NCI-H1417 treated with DMSO at 0.1 percent for 48 hours (cell line): ENCODE results near the gene COPE.
"Not testable (repeated sequence)": the region's sequence is repeated elsewhere in the genome, so short reads cannot be mapped to it uniquely, and the experiment has no call there.

Source experiments
- DNase-seq: peaks from one replicate; lab custom pipeline; 2025; lab: John Stamatoyannopoulos, UW

Gene COPE

DNA sequence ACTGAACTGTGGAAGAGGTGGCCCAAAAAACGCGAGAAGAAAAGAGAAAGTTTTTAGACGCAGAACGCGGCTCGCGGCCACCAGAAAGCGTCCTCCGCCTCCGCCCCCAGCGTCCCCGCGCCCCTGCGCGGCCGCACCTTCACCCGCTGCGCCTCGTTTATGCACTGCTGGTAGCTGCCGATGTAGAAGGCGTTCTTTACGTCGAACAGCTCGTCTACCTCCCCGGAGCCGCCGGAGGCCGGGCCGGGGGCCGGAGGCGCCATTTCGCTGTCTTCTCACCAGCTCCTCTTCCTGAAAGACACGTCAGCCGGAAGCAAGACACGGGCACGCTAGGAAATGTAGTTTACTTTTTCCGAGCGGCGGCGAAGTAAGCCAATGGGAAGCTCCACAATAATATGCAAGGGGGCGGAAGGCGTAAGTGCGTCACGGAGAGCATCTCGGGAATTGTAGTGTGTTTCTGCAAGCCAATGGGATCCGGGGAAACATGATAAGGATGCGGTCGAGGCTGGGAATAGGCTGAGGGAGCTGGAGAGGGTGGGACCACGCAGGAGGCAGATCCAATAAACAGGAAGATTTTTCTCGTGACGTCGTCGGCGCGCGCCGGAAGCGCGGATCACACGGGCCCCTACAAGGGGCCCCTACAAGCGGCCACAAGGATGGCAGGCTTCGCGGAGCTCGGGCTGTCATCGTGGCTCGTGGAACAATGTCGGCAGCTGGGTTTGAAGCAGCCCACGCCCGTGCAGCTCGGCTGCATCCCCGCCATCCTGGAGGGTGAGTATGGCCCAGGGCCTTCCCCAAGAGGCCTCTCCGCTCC lies at the start of gene COPE, which contains the start of gene DDX49:
Gene COPE (minus strand): TSS at position 302 of the 814 bp plus-strand sequence. CDS start 39 bp downstream, at position 263.
Gene DDX49 (plus strand): TSS at position 630 of the 814 bp plus-strand sequence. CDS start 27 bp downstream, at position 657.
- DNase-seq, result peak; percentile 98

DNA sequence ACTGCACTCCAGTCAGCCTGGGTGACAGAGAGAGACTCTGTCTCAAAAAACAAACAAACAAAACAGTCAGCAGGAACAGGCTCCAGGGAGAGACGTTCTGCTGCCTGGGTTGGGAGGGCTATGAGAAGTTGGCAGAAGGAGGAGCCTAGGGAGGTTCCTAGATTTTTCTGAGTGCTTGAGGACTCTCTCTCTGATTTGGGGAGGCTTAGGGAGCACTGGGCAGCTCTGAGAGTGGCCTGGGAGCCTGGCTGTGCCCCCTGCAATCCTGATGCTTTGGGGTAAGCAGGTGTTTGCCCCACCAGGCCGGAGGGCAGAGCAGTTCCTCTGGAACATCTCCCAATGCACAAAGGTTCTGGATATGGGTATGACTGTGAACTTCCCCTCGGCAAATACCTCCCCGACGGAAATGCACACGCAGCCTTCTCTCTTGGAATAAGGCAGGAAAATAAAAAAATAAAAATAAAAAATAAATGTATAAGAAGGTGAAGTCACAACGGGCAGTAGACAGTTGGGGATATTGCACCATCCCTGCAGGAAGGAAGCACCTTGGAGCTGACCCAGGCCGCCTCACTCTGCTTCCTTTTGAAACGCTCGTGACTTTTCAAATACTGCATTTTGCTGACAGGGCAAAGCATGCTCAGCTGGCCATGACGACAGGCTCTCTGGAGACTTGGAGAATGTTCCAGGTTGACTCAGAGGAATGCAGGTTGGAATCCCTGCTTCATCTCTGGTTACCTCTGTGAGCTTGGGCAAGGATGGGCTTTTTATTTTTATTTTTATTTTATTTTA lies 48.4 kb upstream of the COPE start:
- DNase-seq, result no peak

DNA sequence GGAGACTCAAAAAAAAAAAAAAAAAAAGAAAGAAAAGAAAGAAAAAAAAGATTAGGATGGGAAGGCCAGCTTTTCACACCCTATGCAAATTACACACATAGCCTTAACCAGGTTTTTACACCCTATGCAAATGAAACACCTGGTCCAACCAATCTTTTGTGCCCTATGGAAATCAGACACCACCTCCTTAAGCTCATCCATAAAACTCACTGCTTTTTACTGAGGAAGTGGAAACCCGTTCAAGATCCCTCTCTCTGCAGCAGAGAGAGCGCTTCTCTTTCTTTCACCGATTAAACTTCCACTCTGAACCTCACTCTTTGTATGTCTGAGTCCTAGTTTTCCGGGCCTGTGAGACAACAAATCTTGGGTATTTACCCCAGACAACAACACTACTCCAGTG lies 47.1 kb upstream of the COPE start:
- DNase-seq, result no peak

DNA sequence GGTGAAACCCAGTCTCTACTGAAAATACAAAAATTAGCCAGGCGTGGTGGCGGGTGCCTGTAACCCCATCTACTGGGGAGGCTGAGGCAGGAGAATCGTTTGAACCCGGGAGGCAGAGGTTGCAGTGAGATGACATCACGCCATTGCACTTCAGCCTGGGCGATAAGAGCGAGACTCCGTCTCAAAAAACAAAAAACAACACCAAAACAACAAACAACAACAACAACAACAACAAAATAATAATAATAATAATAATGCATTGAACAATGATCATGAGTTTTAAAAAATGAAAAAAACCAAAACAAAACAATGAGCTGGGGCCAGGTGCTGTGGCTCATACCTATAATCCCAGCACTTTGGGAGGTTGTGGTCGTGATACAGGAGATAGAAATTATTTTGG lies 44.9 kb upstream of the COPE start:
- no peak for DNase-seq

- no peak for DNase-seq
These were observed 42.8 kb upstream of the COPE start for GRCh38 chr19:18961767-18962620.

DNA sequence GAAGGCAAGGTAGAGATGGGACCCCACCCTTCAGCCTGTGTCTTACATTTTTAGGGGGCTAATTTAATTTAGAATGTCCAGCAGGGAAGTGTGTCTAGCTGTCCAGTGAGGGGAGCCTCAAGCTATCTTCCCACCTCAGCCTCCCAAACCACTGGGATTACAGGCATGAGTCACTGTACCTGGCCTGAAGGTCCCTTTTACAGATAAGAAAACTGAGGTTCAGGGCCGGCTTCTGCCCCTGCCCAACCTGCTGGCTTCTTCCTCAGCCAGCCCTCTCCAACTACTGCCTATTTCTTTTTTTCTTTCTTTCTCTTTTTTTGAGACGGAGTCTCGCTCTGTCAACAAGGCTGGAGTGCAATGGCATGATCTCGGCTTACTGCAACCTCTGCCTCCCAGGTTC lies 41.2 kb upstream of the COPE start:
- no peak for DNase-seq

DNA sequence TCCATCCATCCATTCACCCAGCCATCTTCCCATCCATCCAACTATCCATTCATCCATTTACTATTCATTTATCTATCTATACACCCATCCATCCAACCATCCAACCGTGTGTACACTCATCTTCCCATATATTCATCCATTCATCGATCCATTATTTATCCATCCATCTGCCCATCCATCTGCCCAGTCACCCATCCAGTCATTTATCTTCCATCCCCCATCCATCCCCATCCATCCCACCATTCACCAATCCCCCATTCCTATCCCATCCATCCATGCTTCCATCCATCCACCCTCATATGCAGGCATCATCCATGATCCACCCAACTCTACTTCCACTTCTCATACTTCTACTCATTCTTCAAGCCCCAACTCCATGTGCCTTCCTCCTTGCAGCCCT lies 35.9 kb upstream of the COPE start:
- no peak for DNase-seq

DNA sequence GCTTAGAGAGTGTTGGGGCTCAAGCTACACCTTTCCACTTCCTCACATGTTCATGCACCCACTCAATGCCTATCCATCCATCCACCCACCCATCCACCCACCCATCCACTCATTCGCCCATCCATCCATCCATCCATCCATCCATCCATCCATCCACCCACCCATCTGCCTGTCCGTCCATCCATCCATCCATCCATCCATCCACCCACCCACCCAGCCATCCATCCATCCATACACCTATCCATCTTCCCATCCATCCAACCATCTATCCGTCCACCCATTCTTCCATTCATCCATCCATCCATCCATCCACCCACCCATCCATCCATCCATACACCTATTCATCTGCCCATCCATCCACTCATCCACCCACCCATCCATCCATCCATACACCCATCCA lies 34.9 kb upstream of the COPE start:
- DNase-seq, result no peak

DNA sequence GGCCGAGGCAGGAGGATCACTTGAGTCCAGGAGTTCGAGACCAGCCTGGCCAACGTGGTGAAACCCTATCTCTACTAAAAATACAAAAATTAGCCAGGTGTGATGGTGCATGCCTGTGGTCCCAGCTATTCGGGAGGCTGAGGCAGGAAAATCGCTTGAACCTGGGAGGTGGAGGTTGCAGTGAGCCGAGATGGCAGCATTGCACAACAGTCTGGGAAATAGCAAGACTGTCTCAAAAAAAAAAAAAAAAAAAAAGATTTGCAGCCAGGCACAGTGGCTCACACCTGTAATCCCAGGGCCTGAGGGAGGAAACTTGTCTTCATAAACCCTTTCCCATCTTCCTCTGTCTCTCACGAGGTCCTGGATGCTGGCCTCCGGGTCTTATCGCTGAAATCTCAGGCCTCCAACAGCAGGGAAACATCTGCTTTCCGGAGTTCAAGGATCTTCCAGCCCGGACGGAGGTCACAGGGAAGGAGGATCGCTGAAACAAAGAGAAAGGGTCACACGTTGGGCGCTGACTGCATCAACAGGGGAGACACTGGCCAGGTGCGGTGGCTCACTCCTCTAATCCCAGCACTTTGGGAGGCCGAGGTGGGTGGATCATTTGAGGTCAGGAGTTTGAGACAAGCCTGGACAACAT lies 33.3 kb upstream of the COPE start:
- not testable (repeated sequence) for DNase-seq

- no peak for DNase-seq
These were observed 32.6 kb upstream of the COPE start for GRCh38 chr19:18951721-18952281.

GRCh38 chr19:18949858-18950257 lies 30.7 kb upstream of the COPE start:
- no peak for DNase-seq

DNA sequence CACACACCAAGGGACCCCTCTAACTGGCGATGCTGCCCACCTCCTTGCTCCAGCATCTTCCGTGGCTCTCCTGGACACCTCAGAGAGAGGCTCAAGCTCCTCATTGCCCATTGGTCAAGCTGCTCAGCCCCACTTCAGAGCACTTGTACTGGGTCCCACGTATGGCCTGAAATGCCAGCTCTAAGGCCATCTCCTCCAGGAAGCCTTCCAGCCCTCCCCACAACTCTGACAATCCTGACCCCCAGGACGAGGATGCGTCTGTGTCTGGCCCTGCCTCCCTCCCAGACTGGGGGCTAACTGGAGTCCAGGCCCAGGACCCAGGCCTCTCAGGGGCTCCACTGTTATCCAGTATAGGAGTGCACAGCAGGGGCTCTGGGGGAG lies 29.8 kb upstream of the COPE start:
- DNase-seq, result no peak

GRCh38 chr19:18948075-18948975 lies 29.1 kb upstream of the COPE start:
- DNase-seq, result no peak

DNA sequence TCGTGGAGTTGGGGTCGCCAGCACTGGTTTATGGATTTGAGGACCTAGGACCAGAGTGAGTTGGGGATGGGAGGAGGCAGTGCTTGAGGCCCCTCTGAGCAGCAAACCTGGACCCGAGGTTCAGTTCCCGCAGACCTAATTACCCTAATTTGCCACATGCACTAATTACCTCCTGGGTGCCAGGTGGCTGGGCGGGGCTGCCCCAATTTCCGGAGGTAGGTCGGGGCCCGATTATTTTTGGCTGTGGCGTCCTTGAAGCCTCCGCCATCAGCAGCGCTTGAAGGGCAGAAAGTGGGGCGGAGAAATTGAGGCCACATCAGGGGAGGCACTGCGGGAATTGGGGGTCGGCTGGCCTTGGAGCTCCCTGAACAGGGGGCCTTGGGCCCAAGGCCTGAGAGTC lies 27.7 kb upstream of the COPE start:
- no peak for DNase-seq

GRCh38 chr19:18946335-18946734 lies 27.1 kb upstream of the COPE start:
- no peak for DNase-seq

GRCh38 chr19:18945297-18945696 lies 26.1 kb upstream of the COPE start:
- DNase-seq, result no peak

GRCh38 chr19:18943465-18943864 lies 24.3 kb upstream of the COPE start:
- DNase-seq, result no peak

- DNase-seq, result no peak
These were observed 23.5 kb upstream of the COPE start for GRCh38 chr19:18942692-18943091.

DNA sequence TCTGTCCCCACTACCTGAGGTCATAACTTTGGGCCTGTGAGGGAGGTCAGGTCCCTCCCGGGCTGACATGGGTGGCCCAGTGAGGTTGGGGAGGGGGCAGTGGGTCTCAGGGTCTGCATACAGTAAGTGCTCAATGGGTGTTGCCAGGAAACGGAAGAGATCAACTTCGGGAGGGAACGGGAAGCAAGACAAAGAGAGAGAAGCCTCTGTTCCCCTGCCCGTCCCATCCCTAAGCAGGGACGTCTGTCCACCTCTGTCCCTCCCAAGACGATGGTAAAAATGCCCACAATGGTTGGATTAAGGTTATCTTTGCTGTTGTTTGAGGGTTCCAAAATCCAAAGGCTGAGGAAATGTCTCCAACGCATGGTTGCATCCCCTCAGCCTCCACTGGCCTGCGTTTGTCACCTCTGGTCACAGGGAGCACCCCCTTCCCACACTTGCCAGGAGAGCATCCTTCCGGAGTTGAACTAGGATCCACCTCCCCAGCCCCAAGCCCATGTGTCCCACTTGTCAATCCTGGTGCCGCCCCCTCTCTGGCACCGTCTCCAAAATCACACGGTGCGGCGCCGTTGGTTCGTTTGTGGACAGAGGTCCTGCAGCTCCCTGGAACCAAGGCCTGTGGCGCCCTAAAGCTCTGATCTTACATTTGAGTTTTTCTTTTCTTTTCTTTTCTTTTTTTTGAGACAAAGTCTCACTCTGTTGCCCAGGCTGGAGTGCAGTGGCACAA lies 22.6 kb upstream of the COPE start:
- no peak for DNase-seq
